CD14-positive monocyte (primary cell): Measurements from ENCODE around the gene CYTH3. TPM values are rescaled to one million over a fixed set of nuclear protein-coding genes. Genes with fewer than 3 reads are reported as not detected.
A peak's percentile ranks its signal among the peaks of the same experiment; 100 is the strongest.

Experiments
- DNase-seq, 3 donors: peaks; one replicate each; pipeline ENCODE4 v3.0.0-alpha.2; 2011 to 2022
- H2AFZ ChIP-seq: 2 replicates; pipeline ENCODE4 v1.6.0; 2012; ENCODE audit warnings: mild to moderate bottlenecking, low read depth, low read length, inconsistent platforms; ENCODE audit not compliant: insufficient read depth, poor library complexity, severe bottlenecking
- H3K27ac ChIP-seq, 2 donors: 1 replicate in 1 of 2; 2 replicates in 1 of 2; pipeline ENCODE4 v1.5.1; 2012 to 2013; ENCODE audit warnings: low read length in 2 of 2, control low read depth in 1 of 2, inconsistent platforms in 1 of 2, low read depth in 1 of 2, mild to moderate bottlenecking in 1 of 2
- H3K27me3 ChIP-seq, 2 donors: one replicate each; pipeline versions ENCODE4 v1.6.0 to v1.6.1; 2011 to 2013; ENCODE audit warnings: low read length in 2 of 2; ENCODE audit not compliant: control insufficient read depth in 2 of 2, insufficient read depth in 2 of 2
- H3K36me3 ChIP-seq, 2 donors: replicated peaks in 1 of 2; 1 replicate in 1 of 2; 2 replicates in 1 of 2; pipeline versions ENCODE4 v1.5.1 to v1.6.1; 2012 to 2013; ENCODE audit warnings: low read length in 2 of 2, control low read depth in 1 of 2, inconsistent platforms in 1 of 2, mild to moderate bottlenecking in 1 of 2; ENCODE audit not compliant: insufficient read depth in 2 of 2, control insufficient read depth in 1 of 2
- H3K4me1 ChIP-seq, 2 donors: 1 replicate in 1 of 2; 2 replicates in 1 of 2; pipeline versions ENCODE4 v1.5.1 to v1.6.1; 2012 to 2013; ENCODE audit warnings: low read length in 2 of 2, control low read depth in 1 of 2, inconsistent platforms in 1 of 2, mild to moderate bottlenecking in 1 of 2, moderate library complexity in 1 of 2; ENCODE audit not compliant: insufficient read depth in 2 of 2, control insufficient read depth in 1 of 2
- H3K4me2 ChIP-seq: replicated peaks from 2 replicates; pipeline ENCODE3; 2012; ENCODE audit warnings: low read length, moderate library complexity, mild to moderate bottlenecking; ENCODE audit not compliant: poor library complexity, severe bottlenecking; ENCODE audit errors: extremely low read depth
- H3K4me3 ChIP-seq, 3 experiments: fragments of 200-600 bp in 1 of 3; sonication (generic) in 1 of 3; replicated peaks in 1 of 3; 1 replicate in 2 of 3; 2 replicates in 1 of 3; pipeline ENCODE4 v1.5.1; 2011 to 2013; ENCODE audit warnings: low read length in 3 of 3, mild to moderate bottlenecking in 3 of 3, control low read depth in 2 of 3, low read depth in 2 of 3, inconsistent platforms in 1 of 3, moderate library complexity in 1 of 3
- H3K79me2 ChIP-seq: 2 replicates; pipeline ENCODE4 v1.6.0; 2012; ENCODE audit warnings: mild to moderate bottlenecking, control low read depth, inconsistent platforms, low read length, moderate library complexity; ENCODE audit not compliant: insufficient read depth
- H3K9ac ChIP-seq: 2 replicates; pipeline ENCODE4 v1.6.0; 2017; ENCODE audit warnings: low read length, mild to moderate bottlenecking; ENCODE audit not compliant: insufficient read depth, poor library complexity, severe bottlenecking
- H3K9me3 ChIP-seq, 2 donors: replicated peaks in 1 of 2; 1 replicate in 1 of 2; 2 replicates in 1 of 2; pipeline versions ENCODE4 v1.5.1 to v1.6.1; 2012 to 2013; ENCODE audit warnings: low read length in 2 of 2, control low read depth in 1 of 2; ENCODE audit not compliant: control insufficient read depth in 1 of 2, insufficient read depth in 1 of 2
- H4K20me1 ChIP-seq: 2 replicates; pipeline ENCODE4 v1.6.0; 2012; ENCODE audit warnings: mild to moderate bottlenecking, low read length, control low read depth, moderate library complexity; ENCODE audit not compliant: insufficient read depth
- H3K27ac Mint-ChIP-seq, 7 donors: one replicate each; pipeline ENCODE4 v1.8.0; 2020; ENCODE audit warnings: mild to moderate bottlenecking in 7 of 7, mixed read lengths in 7 of 7, moderate library complexity in 6 of 7, inconsistent platforms in 2 of 7
- H3K27me3 Mint-ChIP-seq, 3 donors: one replicate each; pipeline ENCODE4 v1.8.0; 2021 to 2022; ENCODE audit warnings: low read depth in 3 of 3, mild to moderate bottlenecking in 3 of 3, mixed read lengths in 3 of 3, moderate library complexity in 3 of 3, inconsistent platforms in 1 of 3
- H3K36me3 Mint-ChIP-seq, 2 donors: one replicate each; pipeline ENCODE4 v1.8.0; 2020; ENCODE audit warnings: mixed read lengths in 2 of 2, inconsistent platforms in 1 of 2, mild to moderate bottlenecking in 1 of 2
- H3K4me1 Mint-ChIP-seq: one replicate; pipeline ENCODE4 v1.8.0; 2020; ENCODE audit warnings: mild to moderate bottlenecking, mixed read lengths
- H3K4me3 Mint-ChIP-seq, 2 donors: one replicate each; pipeline ENCODE4 v1.8.0; 2020; ENCODE audit warnings: mild to moderate bottlenecking in 2 of 2, mixed read lengths in 2 of 2, moderate library complexity in 1 of 2
- H3K9me3 Mint-ChIP-seq, 7 donors: one replicate each; pipeline ENCODE4 v1.8.0; 2020 to 2022; ENCODE audit warnings: mixed read lengths in 7 of 7, mild to moderate bottlenecking in 6 of 7, moderate library complexity in 6 of 7, inconsistent platforms in 2 of 7
- WGBS: methylation state at CpG from one replicate; pipeline ENCODE4 v1.1.5; 2013; ENCODE audit warnings: missing lambda C conversion rate; ENCODE audit not compliant: insufficient coverage; 5-methylcytosine and 5-hydroxymethylcytosine counted together
- intact Hi-C, 2 donors: fragments of 100-400 bp; cut with micrococcal nuclease; formaldehyde crosslinking; loops; one replicate each; pipeline versions ENCODE4 v1.15.0 to v1.15.1; 2023
- polyA plus RNA-seq, 3 donors: library from polyadenylated mRNA; depleted of rRNA in 1 of 3; unstranded in 2 of 3; stranded (reverse) in 1 of 3; fragments of 300-500 nt in 2 of 3; fragments of >200 nt in 1 of 3; fragmentation: Illumina TruSeq in 2 of 3; gene quantifications; 1 replicate in 2 of 3; 2 replicates in 1 of 3; pipeline ENCODE4 v1.2.3, GENCODE V29; 2012 to 2021
- TF ChIP-seq, protein P1 (sequence below): fragments of 200-600 bp; IDR thresholded peaks from one replicate; pipeline ENCODE4 v1.8.0; 2022; ENCODE audit warnings: antibody characterized with exemption, mild to moderate bottlenecking

Gene CYTH3
- polyA plus RNA-seq, 3 donors = 1.3 to 8.5 (median 1.4) TPM

DNA sequence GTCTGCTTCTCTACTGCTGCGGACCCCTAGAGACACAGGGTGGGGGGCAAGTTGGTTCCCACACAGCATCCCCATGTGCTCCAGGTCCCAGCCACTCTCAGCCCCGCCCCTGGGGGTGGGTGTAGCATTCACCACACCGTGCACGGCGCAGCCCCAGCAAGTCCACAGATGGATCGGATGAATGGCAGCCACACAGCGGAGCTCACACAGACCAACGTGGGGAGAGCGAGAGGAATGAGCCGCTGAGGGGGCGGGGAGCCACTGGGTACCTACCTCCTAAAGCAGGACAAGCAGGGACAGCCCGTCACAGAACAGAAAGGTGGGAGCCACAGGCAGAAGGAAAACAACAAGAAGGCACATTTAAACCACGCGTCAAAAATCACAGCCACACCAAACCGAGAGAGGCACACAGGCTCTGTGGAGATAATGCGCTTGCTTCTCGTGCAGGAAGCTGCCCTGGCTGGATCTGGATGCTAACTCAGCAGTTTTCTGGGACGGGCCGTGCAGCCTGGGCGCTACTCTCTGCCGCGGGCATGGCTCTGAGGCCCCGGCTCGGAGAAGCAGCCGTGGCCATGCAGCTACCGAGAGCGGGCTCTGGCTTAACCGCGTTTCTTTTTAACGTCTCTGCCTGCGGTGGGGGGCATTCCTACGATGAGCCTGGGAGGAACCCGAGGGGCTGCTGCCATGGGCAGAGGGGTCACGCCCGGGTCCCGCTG, 102.5 kb downstream of the CYTH3 start:
- Histone ChIP-seq H3K27ac (no peak overlapping the region), H3K9me3 (no peaks in the 10 kb centered on the region), H3K27me3 (peaks cover 0 to 3% of the 10 kb centered on the region in 2 donors), H4K20me1 (no peaks in the 10 kb centered on the region), H3K79me2 (no peaks in the 10 kb centered on the region), H3K36me3 (peaks cover 11% of the 10 kb centered on the region in 2 donors), H3K4me1 (peaks cover 3 to 8% of the 10 kb centered on the region in 2 donors), H2AFZ (peak overlapping the region; percentile 13), H3K9ac (no peak overlapping the region), H3K4me3 (no peak overlapping the region), H3K4me2 (no peak overlapping the region)
- Mint-ChIP-seq H3K4me3 (peak overlapping the region in 1 of 2 donors; percentile 59), H3K27ac (no peak overlapping the region), H3K9me3 (no peaks in the 10 kb centered on the region), H3K4me1 (peaks cover 11% of the 10 kb centered on the region), H3K36me3 (peaks cover 28 to 34% of the 10 kb centered on the region in 2 donors), H3K27me3 (peaks cover 1 to 17% (median 6%) of the 10 kb centered on the region in 3 donors)
- intact Hi-C loops = loop anchor here (10.0 kb wide), 2 partner anchors 105 to 155 kb away; partner anchors contain the start of gene CYTH3 (in 1 of the 2)
- TF ChIP-seq, protein P1, sequence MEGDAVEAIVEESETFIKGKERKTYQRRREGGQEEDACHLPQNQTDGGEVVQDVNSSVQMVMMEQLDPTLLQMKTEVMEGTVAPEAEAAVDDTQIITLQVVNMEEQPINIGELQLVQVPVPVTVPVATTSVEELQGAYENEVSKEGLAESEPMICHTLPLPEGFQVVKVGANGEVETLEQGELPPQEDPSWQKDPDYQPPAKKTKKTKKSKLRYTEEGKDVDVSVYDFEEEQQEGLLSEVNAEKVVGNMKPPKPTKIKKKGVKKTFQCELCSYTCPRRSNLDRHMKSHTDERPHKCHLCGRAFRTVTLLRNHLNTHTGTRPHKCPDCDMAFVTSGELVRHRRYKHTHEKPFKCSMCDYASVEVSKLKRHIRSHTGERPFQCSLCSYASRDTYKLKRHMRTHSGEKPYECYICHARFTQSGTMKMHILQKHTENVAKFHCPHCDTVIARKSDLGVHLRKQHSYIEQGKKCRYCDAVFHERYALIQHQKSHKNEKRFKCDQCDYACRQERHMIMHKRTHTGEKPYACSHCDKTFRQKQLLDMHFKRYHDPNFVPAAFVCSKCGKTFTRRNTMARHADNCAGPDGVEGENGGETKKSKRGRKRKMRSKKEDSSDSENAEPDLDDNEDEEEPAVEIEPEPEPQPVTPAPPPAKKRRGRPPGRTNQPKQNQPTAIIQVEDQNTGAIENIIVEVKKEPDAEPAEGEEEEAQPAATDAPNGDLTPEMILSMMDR = no peak
- WGBS = 95% methylated on average over 26 of the region's 36 CpGs
- DNase-seq = no peak

DNA sequence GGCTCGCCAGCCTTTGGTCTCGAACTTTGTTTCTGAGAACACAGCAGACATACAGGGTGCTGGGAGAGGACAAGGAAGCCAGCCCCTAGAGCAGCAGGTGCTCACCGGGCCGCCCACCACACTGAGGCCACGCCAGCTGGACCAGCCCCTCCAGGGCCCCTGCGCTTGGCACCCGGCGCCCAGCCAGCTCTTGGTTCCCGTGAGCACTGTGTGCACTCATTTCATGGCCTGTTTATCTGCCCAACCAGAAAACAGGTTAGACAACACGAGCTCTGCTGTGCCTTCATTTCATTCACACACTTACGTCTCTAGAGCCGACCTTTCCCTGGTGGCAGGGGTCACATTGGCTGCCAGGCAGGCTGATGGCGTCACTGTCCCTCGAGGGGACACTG, 104.0 kb downstream of the CYTH3 start:
- peaks cover 9% of the 10 kb centered on the region for H3K4me1 Mint-ChIP-seq

More for the DNA sequence above, 104.0 kb downstream of the CYTH3 start:
- 98% methylated on average over 14 of the region's 14 CpGs for WGBS
- no peak overlapping the region for H3K27ac Mint-ChIP-seq
- Histone ChIP-seq H3K9ac (no peak overlapping the region), H3K27ac (no peak overlapping the region), H3K4me1 (peaks cover 3 to 8% of the 10 kb centered on the region in 2 donors), H3K27me3 (peaks cover 0 to 3% of the 10 kb centered on the region in 2 donors), H3K4me2 (no peak overlapping the region), H3K4me3 (no peak overlapping the region), H2AFZ (no peak overlapping the region), H3K36me3 (peaks cover 20 to 26% of the 10 kb centered on the region in 2 donors), H3K79me2 (no peaks in the 10 kb centered on the region), H3K9me3 (no peaks in the 10 kb centered on the region), H4K20me1 (no peaks in the 10 kb centered on the region)
- H3K27me3 Mint-ChIP-seq = peaks cover 1 to 16% (median 6%) of the 10 kb centered on the region in 3 donors
- no peak overlapping the region for H3K4me3 Mint-ChIP-seq
- DNase-seq = no peak
- TF ChIP-seq, protein P1 = no peak
- H3K9me3 Mint-ChIP-seq = no peaks in the 10 kb centered on the region
- intact Hi-C loops = loop anchor here (10.0 kb wide), 2 partner anchors 106 to 156 kb away; partner anchors contain the start of gene CYTH3 (in 1 of the 2)
- H3K36me3 Mint-ChIP-seq = peaks cover 30 to 43% of the 10 kb centered on the region in 2 donors
